GM12878 (cell line): ENCODE results near the gene RAB6B.

Experiments
- BCL11A ChIP-seq: IDR thresholded peaks from 2 replicates; pipeline ENCODE4 v1.6.1; 2011; ENCODE audit warnings: low read depth, low read length
- CTCF ChIP-seq, 3 experiments: IDR thresholded peaks in 2 of 3; conservative IDR thresholded peaks in 1 of 3; 2 replicates each; pipeline ENCODE4 v1.5.1; 2011; ENCODE audit warnings: low read depth in 3 of 3, low read length in 3 of 3, mild to moderate bottlenecking in 3 of 3, control low read depth in 2 of 3, moderate library complexity in 2 of 3, inconsistent platforms in 1 of 3, mixed read lengths in 1 of 3; ENCODE audit not compliant: control insufficient read depth in 2 of 3, insufficient read depth in 1 of 3; ENCODE audit errors: extremely low read depth in 1 of 3
- EZH2 ChIP-seq: IDR thresholded peaks from 2 replicates; pipeline ENCODE4 v1.6.1; 2012; ENCODE audit warnings: low read depth, mild to moderate bottlenecking, control low read depth, inconsistent platforms, low read length, borderline replicate concordance; ENCODE audit not compliant: control insufficient read depth
- FOXM1 ChIP-seq: IDR thresholded peaks from 2 replicates; pipeline ENCODE4 v1.6.1; 2012; ENCODE audit warnings: low read depth, mild to moderate bottlenecking, inconsistent platforms, low read length, moderate library complexity
- NR2F1 ChIP-seq: fragments of 450-650 bp; conservative IDR thresholded peaks from 2 replicates; pipeline ENCODE4 v1.6.1; 2017; ENCODE audit warnings: mild to moderate bottlenecking
- POLR2AphosphoS2 ChIP-seq: IDR thresholded peaks from 2 replicates; pipeline ENCODE4 v1.6.1; 2011; ENCODE audit warnings: low read depth, mild to moderate bottlenecking, low read length, improper control_type of control experiment, moderate library complexity
- RCOR1 ChIP-seq: conservative IDR thresholded peaks from 2 replicates; pipeline ENCODE4 v1.6.1; 2012; ENCODE audit warnings: low read depth, low read length, improper control_type of control experiment
- SPI1 ChIP-seq: IDR thresholded peaks from 2 replicates; pipeline ENCODE4 v1.6.1; 2011; ENCODE audit warnings: low read depth, mild to moderate bottlenecking, low read length, moderate library complexity, borderline replicate concordance; ENCODE audit not compliant: insufficient read depth
- TCF7 ChIP-seq: IDR thresholded peaks from 2 replicates; pipeline ENCODE4 v1.6.1; 2014; ENCODE audit warnings: antibody characterized with exemption, borderline replicate concordance

GRCh38 chr3:133932009-133932408 is 36.3 kb upstream of the RAB6B start:
- TF ChIP-seq EZH2 (no peak), SPI1 (no peak), POLR2AphosphoS2 (no peak), FOXM1 (no peak), RCOR1 (no peak), CTCF (IDR thresholded peaks at IDR 0.05 in 2 of 3, conservative IDR thresholded peaks at IDR 0.05 in 1 of 3; ENCODE audit: control insufficient read depth in 2 of 3, extremely low read depth in 1 of 3, insufficient read depth in 1 of 3, low read depth in 3 of 3, low read length in 3 of 3) (no peak), TCF7 (no peak), NR2F1 (no peak), BCL11A (no peak)
